Sigmoid colon (tissue), 7 donors: Measurements from ENCODE around the gene ALKBH1. TPM values are rescaled to one million over a fixed set of nuclear protein-coding genes. Genes with fewer than 3 reads are reported as not detected.
"Not testable (repeated sequence)": the region's sequence is repeated elsewhere in the genome, so short reads cannot be mapped to it uniquely, and the experiment has no call there.

Experiments
- DNase-seq: peaks from one replicate; pipeline ENCODE4 v3.0.0-alpha.2; 2019
- H3K27ac ChIP-seq, 4 donors: fragments of 200-600 bp; sonication (generic); one replicate each; pipeline ENCODE4 v1.5.1; 2016 to 2019; ENCODE audit warnings: mild to moderate bottlenecking in 1 of 4
- H3K27me3 ChIP-seq, 3 donors: fragments of 200-600 bp; sonication (generic); one replicate each; pipeline ENCODE4 v1.5.1; 2019; ENCODE audit warnings: mild to moderate bottlenecking in 1 of 3
- H3K36me3 ChIP-seq, 4 donors: fragments of 200-600 bp; sonication (generic); one replicate each; pipeline ENCODE4 v1.5.1; 2016 to 2019
- H3K4me1 ChIP-seq, 4 donors: fragments of 200-600 bp; sonication (generic); one replicate each; pipeline ENCODE4 v1.5.1; 2017 to 2019
- H3K4me3 ChIP-seq, 4 donors: fragments of 200-600 bp; sonication (generic); one replicate each; pipeline ENCODE4 v1.5.1; 2017 to 2019; ENCODE audit warnings: mild to moderate bottlenecking in 2 of 4, moderate library complexity in 1 of 4
- H3K9me3 ChIP-seq, 4 donors: fragments of 200-600 bp in 3 of 4; sonication (generic) in 3 of 4; one replicate each; pipeline versions ENCODE4 v1.5.1 to v1.6.1; 2013 to 2019
- EP300 ChIP-seq, 4 donors: sonication (generic); formaldehyde crosslinking; IDR thresholded peaks; one replicate each; pipeline ENCODE4 v1.6.1; 2017; ENCODE audit warnings: antibody characterized with exemption in 4 of 4
- POLR2A ChIP-seq, 2 donors: fragments of 450-650 bp; IDR thresholded peaks; one replicate each; pipeline ENCODE4 v1.6.1; 2016; ENCODE audit warnings: antibody characterized with exemption in 2 of 2, mild to moderate bottlenecking in 2 of 2, moderate library complexity in 2 of 2
- POLR2AphosphoS5 ChIP-seq, 4 donors: sonication (generic); formaldehyde crosslinking; IDR thresholded peaks; one replicate each; pipeline ENCODE4 v1.6.1; 2017; ENCODE audit warnings: antibody characterized with exemption in 4 of 4
- WGBS, 2 donors: extraction: QIAGEN DNeasy Blood & Tissue Kit; methylation state at CpG; one replicate each; pipeline ENCODE4 v1.1.7; 2013; 5-methylcytosine and 5-hydroxymethylcytosine counted together
- intact Hi-C: fragments of 100-400 bp; cut with DNase I; formaldehyde crosslinking; loops from one replicate; pipeline ENCODE4 v1.15.1; 2023
- polyA plus RNA-seq, 3 donors: library from polyadenylated mRNA; stranded (reverse); fragments of 200-250 nt; gene quantifications; one replicate each; pipeline ENCODE4 v1.2.3, GENCODE V29; 2013
- total RNA-seq, 4 donors: library from RNA; depleted of rRNA; stranded (reverse); fragments of >200 nt; gene quantifications; one replicate each; pipeline ENCODE4 v1.1.0, GENCODE V29; 2016
- TF ChIP-seq, protein P1 (sequence below), 4 experiments: fragments of 450-650 bp in 3 of 4; fragments of 200-600 bp in 1 of 4; IDR thresholded peaks; one replicate each; pipeline ENCODE4 v1.5.1; 2016 to 2019; ENCODE audit warnings: antibody characterized with exemption in 4 of 4, mild to moderate bottlenecking in 3 of 4, moderate library complexity in 2 of 4
- donor health status: healthy with polysubstance abuse.
- donor health status: Bipolar disorder and iron deficiency.
- donor health status: healthy.

The ALKBH1 gene
- total and polyA plus RNA-seq, 7 donors = 5.4 to 14.6 (median 10.2) TPM

GRCh38 chr14:77663293-77663692 is 44.5 kb downstream of the ALKBH1 start:
- TF ChIP-seq POLR2AphosphoS5 (IDR thresholded peaks at IDR 0.05) (peak in 1 of 4 donors; percentile 5), POLR2A (IDR thresholded peaks at IDR 0.05) (no peak), EP300 (IDR thresholded peaks at IDR 0.05) (no peak)
- TF ChIP-seq, protein P1, sequence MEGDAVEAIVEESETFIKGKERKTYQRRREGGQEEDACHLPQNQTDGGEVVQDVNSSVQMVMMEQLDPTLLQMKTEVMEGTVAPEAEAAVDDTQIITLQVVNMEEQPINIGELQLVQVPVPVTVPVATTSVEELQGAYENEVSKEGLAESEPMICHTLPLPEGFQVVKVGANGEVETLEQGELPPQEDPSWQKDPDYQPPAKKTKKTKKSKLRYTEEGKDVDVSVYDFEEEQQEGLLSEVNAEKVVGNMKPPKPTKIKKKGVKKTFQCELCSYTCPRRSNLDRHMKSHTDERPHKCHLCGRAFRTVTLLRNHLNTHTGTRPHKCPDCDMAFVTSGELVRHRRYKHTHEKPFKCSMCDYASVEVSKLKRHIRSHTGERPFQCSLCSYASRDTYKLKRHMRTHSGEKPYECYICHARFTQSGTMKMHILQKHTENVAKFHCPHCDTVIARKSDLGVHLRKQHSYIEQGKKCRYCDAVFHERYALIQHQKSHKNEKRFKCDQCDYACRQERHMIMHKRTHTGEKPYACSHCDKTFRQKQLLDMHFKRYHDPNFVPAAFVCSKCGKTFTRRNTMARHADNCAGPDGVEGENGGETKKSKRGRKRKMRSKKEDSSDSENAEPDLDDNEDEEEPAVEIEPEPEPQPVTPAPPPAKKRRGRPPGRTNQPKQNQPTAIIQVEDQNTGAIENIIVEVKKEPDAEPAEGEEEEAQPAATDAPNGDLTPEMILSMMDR (IDR thresholded peaks at IDR 0.05) = no peak
- Histone ChIP-seq H3K27ac (no peak overlapping the region), H3K4me1 (no peaks in the 10 kb centered on the region), H3K9me3 (no peaks in the 10 kb centered on the region), H3K27me3 (no peaks in the 10 kb centered on the region), H3K36me3 (no peaks in the 10 kb centered on the region), H3K4me3 (no peak overlapping the region)
- 70 to 71% methylated on average over 6 of the region's 6 CpGs for WGBS, 2 donors
- intact Hi-C loops = no loop called here
- DNase-seq = no peak

DNA sequence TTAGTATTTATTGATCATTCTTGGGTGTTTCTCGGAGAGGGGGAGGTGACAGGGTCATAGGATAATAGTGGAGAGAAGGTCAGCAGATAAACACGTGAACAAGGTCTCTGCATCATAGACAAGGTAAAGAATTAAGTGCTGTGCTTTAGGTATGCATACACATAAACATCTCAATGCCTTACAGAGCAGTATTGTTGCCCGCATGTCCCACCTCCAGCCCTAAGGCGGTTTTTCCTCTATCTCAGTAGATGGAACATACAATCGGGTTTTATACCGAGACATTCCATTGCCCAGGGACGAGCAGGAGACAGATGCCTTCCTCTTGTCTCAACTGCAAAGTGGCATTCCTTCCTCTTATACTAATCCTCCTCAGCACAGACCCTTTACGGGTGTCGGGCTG is 46.3 kb downstream of the ALKBH1 start:
- 81 to 83% methylated on average over 9 of the region's 9 CpGs for WGBS, 2 donors
- H3K4me1 ChIP-seq, DNase-seq, H3K36me3 ChIP-seq, H3K4me3 ChIP-seq, H3K9me3 ChIP-seq, intact Hi-C loops, H3K27me3 ChIP-seq, H3K27ac ChIP-seq: not testable (repeated sequence)

DNA sequence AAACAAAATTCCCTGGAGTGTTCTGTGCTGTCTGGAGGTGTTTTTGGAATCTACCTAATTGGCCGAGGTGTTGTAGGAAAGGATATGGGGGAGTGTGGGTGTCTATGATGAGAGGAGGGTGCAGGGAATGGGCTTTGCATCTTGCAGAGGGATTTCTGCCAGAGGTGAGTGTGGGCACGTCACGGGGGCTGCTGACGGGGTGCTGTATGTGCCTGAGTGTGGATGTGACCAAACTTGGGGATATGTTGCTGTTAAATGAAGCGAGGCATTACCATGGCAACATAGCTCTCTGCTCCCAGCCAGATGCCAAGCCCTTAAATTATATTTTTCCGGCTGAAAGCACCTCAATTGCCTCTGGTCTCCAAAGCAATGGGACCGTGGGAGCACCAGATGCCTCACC is 47.1 kb downstream of the ALKBH1 start:
- no peak overlapping the region for H3K4me3 ChIP-seq
- no peaks in the 10 kb centered on the region for H3K4me1 ChIP-seq
- no peak for TF ChIP-seq POLR2AphosphoS5 (IDR thresholded peaks at IDR 0.05)
- TF ChIP-seq POLR2A (IDR thresholded peaks at IDR 0.05) = no peak
- TF ChIP-seq EP300 (IDR thresholded peaks at IDR 0.05) = no peak
- TF ChIP-seq, protein P1 (IDR thresholded peaks at IDR 0.05) = no peak
- H3K9me3 ChIP-seq = no peaks in the 10 kb centered on the region
- 87 to 88% methylated on average over 7 of the region's 7 CpGs for WGBS, 2 donors
- no peaks in the 10 kb centered on the region for H3K27me3 ChIP-seq
- DNase-seq = no peak
- intact Hi-C loops = no loop called here
- H3K27ac ChIP-seq = no peak overlapping the region
- no peaks in the 10 kb centered on the region for H3K36me3 ChIP-seq

- DNase-seq = no peak
- Histone ChIP-seq H3K27ac (peak overlapping the region in 1 of 4 donors; percentile 45), H3K36me3 (no peaks in the 10 kb centered on the region), H3K4me1 (no peaks in the 10 kb centered on the region), H3K4me3 (no peak overlapping the region), H3K9me3 (no peaks in the 10 kb centered on the region), H3K27me3 (no peaks in the 10 kb centered on the region)
- intact Hi-C loops = no loop called here
- TF ChIP-seq POLR2A (IDR thresholded peaks at IDR 0.05) (no peak), POLR2AphosphoS5 (IDR thresholded peaks at IDR 0.05) (peak in 1 of 4 donors; percentile 11), EP300 (IDR thresholded peaks at IDR 0.05) (peak in 2 of 4 donors; percentile 30 to 43)
- TF ChIP-seq, protein P1 (IDR thresholded peaks at IDR 0.05) = no peak
- WGBS, 2 donors = 76 to 82% methylated on average over 2 of the region's 2 CpGs
These were observed 48.0 kb downstream of the ALKBH1 start for GRCh38 chr14:77659831-77660230.

DNA sequence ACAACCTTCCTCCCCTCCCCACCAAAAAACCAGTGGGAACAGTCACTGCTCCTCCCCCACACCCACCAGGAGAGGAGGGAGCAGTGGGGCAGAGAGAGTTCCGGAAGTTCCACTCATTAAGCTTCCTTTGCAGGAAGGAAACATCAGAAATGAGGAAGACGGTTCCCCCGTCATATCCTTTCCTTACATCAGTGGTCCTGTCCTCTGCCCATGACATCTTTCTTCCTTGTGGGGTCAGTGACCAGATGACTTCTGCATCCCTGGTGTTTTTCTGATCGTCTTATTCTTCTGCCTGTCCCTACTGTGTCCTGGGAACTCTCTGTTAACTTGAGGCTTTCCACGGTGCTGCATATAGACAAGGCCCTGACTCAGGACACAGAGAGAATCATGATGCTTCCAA is 50.5 kb downstream of the ALKBH1 start:
- whole genome bisulfite sequencing, 2 donors = 67 to 86% methylated on average over 5 of the region's 5 CpGs
- Histone ChIP-seq H3K4me1 (no peaks in the 10 kb centered on the region), H3K4me3 (no peak overlapping the region), H3K9me3 (no peaks in the 10 kb centered on the region), H3K27me3 (no peaks in the 10 kb centered on the region), H3K36me3 (no peaks in the 10 kb centered on the region), H3K27ac (no peak overlapping the region)
- intact Hi-C loops = no loop called here
- DNase-seq = no peak
- TF ChIP-seq POLR2A (IDR thresholded peaks at IDR 0.05) (no peak), EP300 (IDR thresholded peaks at IDR 0.05) (peak in 2 of 4 donors; percentile 27 to 64), POLR2AphosphoS5 (IDR thresholded peaks at IDR 0.05) (peak in 1 of 4 donors; percentile 37)

DNA sequence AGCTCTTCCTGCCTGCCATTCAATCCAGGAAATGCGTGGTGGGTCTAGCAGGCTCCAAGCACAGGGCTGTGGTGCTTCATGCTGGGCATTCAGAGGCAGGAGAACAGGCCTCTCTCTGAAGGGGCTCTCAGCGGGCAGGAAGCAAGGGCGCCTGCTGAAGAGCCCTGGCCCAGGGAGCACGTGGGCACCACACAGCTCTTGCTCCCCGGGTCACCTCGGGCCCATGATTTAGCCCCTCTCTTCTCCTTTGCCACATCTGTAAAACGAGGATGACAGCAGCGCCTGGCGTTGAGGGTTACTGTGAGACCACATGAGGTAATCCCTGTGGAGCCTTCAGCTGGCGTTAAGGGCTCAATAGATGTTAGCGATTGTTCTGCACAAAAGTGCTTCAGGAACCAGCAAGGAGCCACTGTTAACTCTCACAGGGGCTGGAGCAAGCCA is 53.8 kb downstream of the ALKBH1 start:
- H3K36me3 ChIP-seq = no peaks in the 10 kb centered on the region
- DNase-seq = no peak
- 60 to 67% methylated on average over 11 of the region's 11 CpGs for WGBS, 2 donors
- no peak overlapping the region for H3K4me3 ChIP-seq
- no peak for TF ChIP-seq EP300 (IDR thresholded peaks at IDR 0.05)
- no peak for TF ChIP-seq POLR2A (IDR thresholded peaks at IDR 0.05)
- no peak for TF ChIP-seq POLR2AphosphoS5 (IDR thresholded peaks at IDR 0.05)
- TF ChIP-seq, protein P1 (IDR thresholded peaks at IDR 0.05) = no peak
- intact Hi-C loops = no loop called here
- no peaks in the 10 kb centered on the region for H3K9me3 ChIP-seq
- H3K27me3 ChIP-seq = no peaks in the 10 kb centered on the region
- no peak overlapping the region for H3K27ac ChIP-seq
- H3K4me1 ChIP-seq = no peaks in the 10 kb centered on the region
